Dermis microvascular lymphatic vessel endothelial cell (primary cell): ENCODE data around the gene TTLL10. TPM values are rescaled to one million over a fixed set of nuclear protein-coding genes. Genes with fewer than 3 reads are reported as not detected.

ENCODE experiments used
- DNase-seq, 2 donors: peaks; one replicate each; pipeline versions ENCODE4 v3.0.0 to v3.0.0-alpha.2; 2010; ENCODE audit warnings: low read depth in 2 of 2
- total RNA-seq: library from RNA; depleted of rRNA; stranded (reverse); fragments of >200 nt; gene quantifications from 2 replicates; pipeline ENCODE4 v1.2.1, GENCODE V29; 2014

TTLL10 gene
- total RNA-seq, 1 donor from 2014 or later, result not detected

- peak; percentile 36 to 65 for DNase-seq
These were observed 16.2 kb upstream of the TTLL10 start for GRCh38 chr1:1157426-1157913.

DNA sequence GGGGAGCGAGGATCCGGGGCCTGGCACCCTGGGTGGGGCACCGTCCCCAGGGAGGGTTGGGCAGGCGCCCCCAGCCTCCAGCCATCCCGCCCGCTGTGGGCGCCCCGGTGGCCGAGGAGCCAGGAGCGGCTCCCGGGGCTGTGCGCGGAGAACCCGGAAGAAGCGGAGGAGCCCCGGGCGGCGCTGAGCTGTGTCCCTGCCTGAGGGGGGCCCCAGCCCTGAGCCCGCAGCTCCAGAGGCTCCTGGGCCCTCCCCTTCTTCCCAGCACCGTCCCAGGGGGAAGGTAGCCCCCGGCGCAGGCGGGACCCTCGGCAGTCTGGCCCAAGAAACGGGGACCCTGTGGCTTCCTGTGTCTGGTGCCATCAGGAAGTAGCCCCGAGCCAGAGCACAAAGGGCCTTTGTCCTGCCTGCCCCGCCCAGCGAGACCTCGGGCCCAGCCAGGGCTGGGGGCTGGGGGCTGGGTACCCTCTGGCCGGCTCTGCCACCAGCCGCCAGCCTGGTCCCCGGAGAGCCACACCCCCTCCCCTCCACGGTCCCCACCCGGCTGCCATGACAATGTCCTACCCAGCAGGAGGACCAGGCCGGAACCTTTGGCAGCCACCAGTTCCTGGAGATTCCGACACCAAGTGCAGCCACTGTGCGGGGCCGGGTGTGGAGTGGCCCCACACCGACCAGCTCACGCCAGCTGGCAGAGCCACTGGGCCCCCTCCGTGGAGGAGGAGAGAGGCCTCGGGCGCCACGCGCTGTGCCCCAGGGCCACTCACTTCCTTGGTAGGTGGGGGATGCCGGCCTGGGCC lies 15.6 kb upstream of the TTLL10 start:
- DNase-seq, result peak in 1 of 2 donors; percentile 22

DNA sequence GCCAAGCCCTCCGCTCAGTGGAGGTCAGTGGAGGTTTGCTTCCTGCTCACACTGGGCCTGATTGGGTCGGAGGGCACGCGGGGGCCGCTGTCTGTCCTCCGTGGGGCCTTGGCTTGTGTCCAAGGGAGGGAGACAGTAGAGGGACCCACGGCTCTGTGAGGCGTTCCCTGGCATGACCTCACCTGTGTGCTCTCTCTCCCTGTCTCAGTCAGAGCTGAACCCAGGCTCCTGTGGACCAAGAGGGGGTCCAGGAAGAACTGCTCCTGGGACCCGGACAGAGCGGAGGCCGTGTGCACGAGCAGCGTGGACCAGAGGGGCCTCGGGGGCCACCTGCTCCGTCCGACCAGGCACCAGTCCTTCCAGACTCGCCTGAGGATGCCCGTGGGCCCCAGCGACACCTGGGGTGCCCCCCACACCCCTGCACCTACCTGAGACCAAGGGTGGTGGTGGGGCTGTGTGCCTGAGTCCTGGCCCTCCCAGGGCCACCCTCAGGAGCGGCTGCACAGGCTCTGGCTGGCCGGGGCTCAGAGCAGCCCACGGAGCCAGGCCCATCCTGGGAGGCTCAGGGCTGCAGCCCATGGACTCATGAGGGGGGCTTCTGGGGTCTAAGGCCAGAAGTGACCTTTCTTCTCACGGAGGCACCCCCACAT lies 13.3 kb upstream of the TTLL10 start:
- DNase-seq, result no peak

DNA sequence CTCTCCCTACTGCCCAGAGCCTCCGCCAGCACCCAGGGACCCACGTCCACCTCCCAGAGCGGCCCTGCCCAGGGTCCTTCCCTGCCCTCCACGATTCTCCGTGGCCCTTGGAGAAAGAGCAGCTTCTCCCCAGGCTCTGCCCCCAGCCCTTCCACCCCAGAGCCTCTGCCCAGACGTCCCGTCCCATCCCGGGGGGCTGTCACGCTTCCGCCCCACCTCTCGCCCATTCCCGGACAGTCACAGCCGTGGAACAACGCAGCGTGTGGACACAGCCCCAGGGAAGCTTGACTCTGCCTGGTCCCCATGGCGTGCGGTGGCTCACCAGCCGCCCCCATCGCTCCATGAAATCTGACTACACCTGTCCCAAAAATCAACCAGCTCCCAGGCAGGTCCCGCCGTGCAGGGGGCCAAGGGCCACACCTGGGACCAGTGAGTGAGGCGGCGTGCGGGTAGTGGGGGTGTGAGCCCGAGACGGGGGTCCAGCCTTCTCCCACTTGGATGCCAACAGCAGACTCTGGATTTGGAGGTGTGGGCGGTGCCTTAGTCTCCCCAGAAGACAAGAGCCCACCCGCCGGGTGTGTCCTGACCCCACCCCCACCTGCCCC lies 12.5 kb upstream of the TTLL10 start:
- no peak for DNase-seq

DNA sequence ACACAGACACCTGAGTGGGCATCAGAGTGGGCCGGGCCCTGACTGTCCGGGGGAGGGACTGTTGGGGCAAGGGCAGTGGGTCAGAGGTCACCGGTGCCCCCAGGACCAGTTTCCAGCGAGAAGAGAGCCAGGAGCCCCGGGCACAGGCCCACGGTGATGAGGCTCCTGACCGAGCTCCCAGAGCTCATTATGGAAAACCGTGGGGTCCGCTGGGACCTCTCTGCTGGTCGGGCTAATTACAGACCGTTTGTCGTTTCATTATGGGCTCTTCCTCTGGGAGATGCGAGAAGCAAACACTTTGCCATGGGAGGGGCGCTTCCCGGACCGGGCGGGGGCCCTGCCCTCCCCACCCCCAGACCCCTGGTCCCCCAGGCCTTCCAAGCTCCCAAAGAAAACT lies 12.0 kb upstream of the TTLL10 start:
- DNase-seq, result no peak

DNA sequence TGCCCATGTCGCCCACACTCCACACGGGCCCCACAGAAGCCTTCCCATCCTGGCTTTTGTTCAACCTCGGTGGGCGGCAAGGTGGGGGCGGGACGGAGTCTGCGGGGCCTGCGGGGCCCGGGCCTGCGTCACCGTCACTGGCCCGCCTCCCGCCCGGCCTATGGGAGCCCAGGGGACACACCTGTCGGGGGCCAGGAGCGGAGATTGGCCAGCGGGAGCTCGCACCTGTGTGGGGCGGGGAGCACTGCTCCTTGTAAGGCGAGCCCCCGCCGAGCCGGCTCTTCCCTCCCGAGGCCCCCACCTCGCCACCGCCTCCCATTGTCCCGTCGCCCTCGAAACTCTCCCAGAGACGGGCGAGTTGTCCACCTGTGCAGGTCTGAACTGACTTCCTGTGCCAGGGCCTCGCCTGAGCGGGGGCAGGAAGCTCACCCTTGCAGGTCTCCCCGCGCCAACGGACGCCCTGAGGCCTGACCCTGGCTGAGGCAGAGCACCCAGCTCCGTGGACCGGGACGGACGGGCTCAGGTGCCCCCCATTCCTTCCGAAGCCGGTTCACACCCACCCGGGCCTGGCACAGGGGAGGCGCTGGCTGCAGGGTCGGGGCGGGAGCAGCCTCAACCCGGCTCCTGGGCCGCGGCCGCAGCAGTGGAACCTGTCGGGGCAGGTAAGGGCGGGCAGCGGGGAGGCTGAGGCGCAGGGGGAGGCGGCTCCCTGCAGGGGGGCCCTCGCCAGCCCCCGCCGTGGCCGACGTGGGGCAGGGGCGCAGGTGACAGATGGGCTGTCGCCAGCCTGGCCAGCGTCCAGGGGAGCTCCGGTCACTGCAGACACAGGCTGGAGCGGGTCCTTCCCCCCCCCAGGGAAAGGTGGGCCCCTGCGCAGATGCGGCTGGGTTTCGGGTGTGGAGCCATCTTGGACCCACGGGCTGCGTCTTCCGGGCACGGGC lies 10.8 kb upstream of the TTLL10 start:
- DNase-seq, result no peak

DNA sequence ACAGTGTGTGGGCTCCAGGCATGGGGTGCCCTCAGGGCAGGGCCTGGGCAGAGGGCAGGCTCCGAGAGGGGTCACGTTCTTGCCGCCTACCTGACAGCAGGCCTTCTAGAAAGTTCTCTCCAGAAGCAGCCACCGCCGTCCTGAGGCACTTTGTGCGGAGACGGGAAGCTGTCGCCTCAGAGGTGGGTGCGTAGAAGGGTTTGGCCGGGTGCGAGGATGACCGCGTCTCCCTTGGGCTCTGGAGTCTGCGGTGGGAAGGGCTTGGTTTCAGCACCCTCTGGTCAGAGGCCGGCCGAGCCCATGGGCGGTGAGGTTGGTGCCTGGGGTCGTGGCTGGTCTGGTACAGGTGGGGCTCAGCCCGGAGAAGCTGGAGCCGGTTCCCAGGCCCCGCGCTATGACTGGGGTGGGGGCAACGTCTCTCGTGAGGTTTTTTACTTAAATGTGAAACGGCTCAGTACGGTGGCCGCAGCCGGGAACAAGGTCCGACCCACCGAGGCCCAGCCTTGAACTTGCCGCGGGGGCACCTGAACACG lies 10.1 kb upstream of the TTLL10 start:
- no peak for DNase-seq

DNA sequence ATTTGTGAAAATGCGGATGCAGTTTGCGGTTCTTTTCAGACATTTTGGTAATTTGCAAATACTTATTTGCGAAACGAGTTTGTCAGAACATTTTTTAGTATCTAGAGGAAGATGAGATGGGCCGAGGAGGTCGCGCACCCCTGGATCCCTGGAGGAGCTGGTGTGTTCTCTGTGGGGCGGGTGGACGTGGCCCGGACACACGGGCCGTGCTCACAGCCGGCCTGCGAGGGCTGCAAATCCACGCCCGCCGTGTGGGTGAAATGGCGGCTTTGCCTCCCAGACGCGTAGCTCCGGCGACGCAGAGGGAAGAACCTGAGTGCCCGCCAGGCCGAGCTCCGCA lies 9.3 kb upstream of the TTLL10 start:
- DNase-seq, result no peak

- DNase-seq, result no peak
These were observed 8.8 kb upstream of the TTLL10 start for GRCh38 chr1:1164701-1165451.

DNA sequence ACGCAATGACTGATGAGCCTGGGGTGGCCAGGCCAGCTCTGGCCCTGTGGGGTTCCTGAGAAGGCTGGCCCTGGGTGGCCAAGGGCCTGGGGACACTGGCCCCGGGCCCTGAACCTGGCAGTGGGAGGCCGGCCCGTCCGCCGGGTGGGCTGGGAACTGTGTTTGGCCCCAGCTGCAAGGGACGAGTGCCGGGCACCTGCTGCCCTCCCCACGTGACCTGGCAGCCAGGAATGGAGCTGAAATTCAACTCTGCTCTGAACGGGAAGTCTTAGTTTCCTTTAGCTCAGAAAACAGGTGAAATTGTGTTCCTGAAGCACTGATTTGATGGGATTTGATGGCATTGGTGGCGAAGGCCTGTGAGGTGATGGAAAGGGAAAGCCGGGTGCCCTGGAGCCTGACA lies 8.2 kb upstream of the TTLL10 start:
- no peak for DNase-seq

GRCh38 chr1:1165900-1166421 lies 7.7 kb upstream of the TTLL10 start:
- no peak for DNase-seq

- DNase-seq, result no peak
These were observed 6.9 kb upstream of the TTLL10 start for GRCh38 chr1:1166642-1167397.

GRCh38 chr1:1167398-1167821 lies 6.3 kb upstream of the TTLL10 start:
- DNase-seq, result no peak

DNA sequence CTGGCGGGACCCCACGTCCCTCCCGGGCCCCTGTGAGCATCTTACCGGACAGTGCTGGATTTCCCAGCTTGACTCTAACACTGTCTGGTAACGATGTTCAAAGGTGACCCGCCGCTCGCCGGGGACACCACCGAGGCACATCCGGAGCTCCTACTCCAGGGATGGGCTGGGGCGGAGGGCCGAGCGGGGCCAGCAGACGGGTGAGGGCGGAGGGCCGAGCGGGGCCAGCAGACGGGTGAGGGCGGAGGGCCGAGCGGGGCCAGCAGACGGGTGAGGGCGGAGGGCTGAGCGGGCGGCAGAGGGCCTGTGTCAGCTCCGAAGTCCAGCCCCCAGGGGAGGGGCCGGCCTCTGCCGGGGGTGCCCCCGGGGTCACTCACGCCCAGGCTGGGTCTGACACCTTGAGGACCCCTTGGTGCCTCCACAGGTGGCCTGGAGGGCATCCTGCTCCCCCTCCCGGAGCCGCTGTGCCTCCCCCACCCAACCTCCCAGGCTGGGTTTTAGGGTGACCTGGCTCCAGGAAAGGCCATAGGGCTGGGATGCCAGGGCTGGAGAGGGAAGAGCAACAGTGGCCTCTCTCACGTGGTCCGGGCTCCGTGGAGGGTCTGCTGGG lies 5.7 kb upstream of the TTLL10 start:
- no peak for DNase-seq

DNA sequence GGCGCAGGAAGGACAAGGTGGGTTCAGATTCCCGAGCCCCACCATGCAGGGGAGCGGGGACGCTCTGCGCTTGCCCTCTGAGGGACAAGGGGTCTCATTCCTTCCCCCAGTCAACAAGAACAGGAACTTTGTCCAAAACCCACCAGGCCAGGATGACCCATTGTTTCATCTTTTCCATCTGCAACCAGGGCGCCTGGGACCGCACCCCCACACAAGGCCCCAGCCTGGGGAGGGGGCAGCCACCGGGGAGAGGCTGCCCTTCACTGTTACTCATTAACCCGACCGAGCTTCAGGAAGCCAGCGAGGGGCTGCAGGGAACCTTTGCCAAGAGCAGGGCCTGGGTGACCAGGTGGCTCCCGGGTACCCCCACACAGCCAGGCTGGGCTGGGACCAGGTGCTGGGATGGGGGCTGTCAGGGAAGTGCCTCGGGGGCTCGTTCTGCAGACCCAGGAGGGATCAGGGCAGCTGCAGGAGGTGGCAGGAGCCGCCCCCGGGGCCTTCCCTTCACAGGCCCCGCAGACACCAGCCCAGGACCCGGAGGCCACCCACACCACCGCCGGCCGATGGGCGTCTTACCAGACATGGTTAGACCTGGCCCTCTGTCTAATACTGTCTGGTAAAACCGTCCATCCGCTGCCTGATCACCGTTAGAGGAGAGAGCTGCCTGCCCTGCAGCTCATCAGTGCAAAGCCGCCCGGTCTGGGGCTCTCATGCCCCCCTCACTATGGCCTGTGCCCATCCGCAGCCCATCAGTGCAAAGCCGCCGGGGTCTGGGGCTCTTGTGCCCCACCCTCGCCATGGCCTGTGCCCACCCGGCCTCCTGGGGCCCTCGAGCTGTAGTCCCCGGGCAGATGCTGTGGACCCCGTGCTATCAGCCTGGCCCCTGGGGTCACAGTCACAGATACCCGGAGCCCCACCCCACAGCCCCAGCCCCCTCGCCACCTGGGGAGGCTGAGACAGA lies 4.9 kb upstream of the TTLL10 start:
- DNase-seq, result no peak

DNA sequence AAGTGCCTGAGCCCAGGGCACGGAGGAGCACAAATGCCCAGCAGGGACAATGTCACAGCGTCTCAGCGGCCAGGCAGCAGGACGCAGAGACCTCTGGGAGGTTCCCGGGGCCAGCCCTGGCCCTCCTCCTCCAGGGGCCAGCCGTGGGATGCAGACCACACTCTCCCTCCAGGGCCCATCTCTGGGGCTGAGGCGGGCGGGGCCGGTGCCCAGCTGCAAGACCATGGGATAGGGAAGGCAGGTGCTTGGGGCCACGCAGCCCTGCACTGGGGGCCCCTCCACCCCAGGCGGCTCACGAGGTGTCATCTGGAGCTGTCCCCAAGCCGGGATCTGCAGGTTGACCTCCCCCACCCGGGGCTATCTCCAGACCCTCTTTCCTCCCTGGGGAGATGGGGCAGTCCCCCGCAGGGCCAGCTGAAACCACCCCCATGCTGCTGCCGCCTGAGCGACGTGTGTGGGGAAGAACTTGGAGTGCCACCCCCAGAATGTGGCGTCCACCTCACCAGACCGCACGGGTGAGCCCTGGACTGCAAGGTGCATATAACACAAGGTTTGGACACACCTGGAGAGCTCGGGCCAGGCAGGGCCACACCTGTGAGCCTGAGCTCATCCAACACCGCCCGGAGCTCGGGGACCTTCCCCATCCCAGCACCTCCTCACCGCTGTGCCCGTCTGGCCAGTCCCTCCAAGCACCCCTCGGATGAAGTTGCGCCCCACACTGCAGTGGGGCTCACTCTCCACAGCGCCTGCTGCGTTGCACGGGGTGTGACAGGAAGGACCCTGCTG lies 4.1 kb upstream of the TTLL10 start:
- no peak for DNase-seq
